ENCODE results near the gene AP1G2. TPM values are rescaled to one million over a fixed set of nuclear protein-coding genes. Genes with fewer than 3 reads are reported as not detected.

Gene AP1G2
- total RNA-seq, 3 donors from 2014 or later, result 30.9 to 172 (median 149) TPM

GRCh38 chr14:23558346-23559009 is 9.1 kb downstream of the AP1G2 start:
- no peak overlapping the region for H3K4me3 ChIP-seq
- H3K27me3 ChIP-seq, result no peaks in the 10 kb centered on the region
- no peaks in the 10 kb centered on the region for H3K36me3 ChIP-seq
- no peak overlapping the region for H3K27ac ChIP-seq
- DNase-seq (ENCODE audit: low spot score in 2 of 2), result no peak
- H3K4me1 ChIP-seq, result no peaks in the 10 kb centered on the region
- TF ChIP-seq CTCF (IDR thresholded peaks at IDR 0.05), result no peak
- TF ChIP-seq POLR2AphosphoS5 (IDR thresholded peaks at IDR 0.05), result no peak
- intact Hi-C loops (cut with DNase I; ENCODE audit: low total_unique reads), result loop anchor here (10.0 kb wide), 1 partner anchor 254 kb away; the partner anchor contains the start of genes BCL2L2 and PPP1R3E
- no peaks in the 10 kb centered on the region for H3K9me3 ChIP-seq

- Histone ChIP-seq H3K27ac (no peak overlapping the region), H3K9me3 (no peaks in the 10 kb centered on the region), H3K4me3 (no peak overlapping the region), H3K4me1 (no peaks in the 10 kb centered on the region), H3K36me3 (no peaks in the 10 kb centered on the region), H3K27me3 (no peaks in the 10 kb centered on the region)
- TF ChIP-seq POLR2A (IDR thresholded peaks at IDR 0.05), result no peak
- TF ChIP-seq POLR2AphosphoS5 (IDR thresholded peaks at IDR 0.05), result no peak
- TF ChIP-seq CTCF (IDR thresholded peaks at IDR 0.05), result no peak
- DNase-seq (ENCODE audit: low spot score in 2 of 2), result no peak
- intact Hi-C loops (cut with DNase I; ENCODE audit: low total_unique reads), result loop anchor here (10.0 kb wide), 1 partner anchor 253 kb away; the partner anchor contains the start of genes BCL2L2 and PPP1R3E
These were observed 9.6 kb downstream of the AP1G2 start for GRCh38 chr14:23557946-23558345.

- Histone ChIP-seq H3K27me3 (no peaks in the 10 kb centered on the region), H3K27ac (peak overlapping the region in 1 of 2 donors; percentile 93), H3K4me3 (peak overlapping the region in 1 of 3 donors; percentile 86), H3K4me1 (no peaks in the 10 kb centered on the region), H3K36me3 (no peaks in the 10 kb centered on the region), H3K9me3 (no peaks in the 10 kb centered on the region)
- intact Hi-C loops (cut with DNase I; ENCODE audit: low total_unique reads), result loop anchor here (10.0 kb wide), 1 partner anchor 253 kb away; the partner anchor contains the start of genes BCL2L2 and PPP1R3E
- TF ChIP-seq POLR2AphosphoS5 (IDR thresholded peaks at IDR 0.05) (no peak), POLR2A (IDR thresholded peaks at IDR 0.05) (no peak)
- no peak for DNase-seq (ENCODE audit: low spot score in 2 of 2)
These were observed 10.1 kb downstream of the AP1G2 start for GRCh38 chr14:23557521-23557920.

GRCh38 chr14:23556700-23557440 is 10.7 kb downstream of the AP1G2 start:
- Histone ChIP-seq H3K27ac (peak overlapping the region; percentile 93), H3K4me3 (peak overlapping the region; percentile 75 to 97 (median 86)), H3K36me3 (no peaks in the 10 kb centered on the region), H3K9me3 (no peaks in the 10 kb centered on the region), H3K4me1 (no peaks in the 10 kb centered on the region), H3K27me3 (no peaks in the 10 kb centered on the region)
- intact Hi-C loops (cut with DNase I; ENCODE audit: low total_unique reads), result loop anchor here (10.0 kb wide), 1 partner anchor 252 kb away; the partner anchor contains the start of genes BCL2L2 and PPP1R3E
- no peak for DNase-seq (ENCODE audit: low spot score in 2 of 2)
- TF ChIP-seq POLR2A (IDR thresholded peaks at IDR 0.05) (no peak), POLR2AphosphoS5 (IDR thresholded peaks at IDR 0.05) (no peak), CTCF (IDR thresholded peaks at IDR 0.05) (no peak)

- H3K9me3 ChIP-seq, result no peaks in the 10 kb centered on the region
- intact Hi-C loops (cut with DNase I; ENCODE audit: low total_unique reads), result loop anchor here (10.0 kb wide), 1 partner anchor 251 kb away; the partner anchor contains the start of genes BCL2L2 and PPP1R3E
- no peaks in the 10 kb centered on the region for H3K27me3 ChIP-seq
- H3K36me3 ChIP-seq, result no peaks in the 10 kb centered on the region
- TF ChIP-seq CTCF (IDR thresholded peaks at IDR 0.05) (peak in 1 of 3 donors; percentile 8), POLR2AphosphoS5 (IDR thresholded peaks at IDR 0.05) (peak; percentile 68 to 78 (median 73)), POLR2A (IDR thresholded peaks at IDR 0.05) (no peak)
- no peaks in the 10 kb centered on the region for H3K4me1 ChIP-seq
- H3K27ac ChIP-seq, result peak within 1 kb of the TSS; percentile 93
- peak within 1 kb of the TSS; percentile 75 to 97 (median 86) for H3K4me3 ChIP-seq
- peak; percentile 80 to 84 for DNase-seq (ENCODE audit: low spot score in 2 of 2)
These were observed 11.5 kb downstream of the AP1G2 start, which contains the start of gene THTPA for GRCh38 chr14:23555882-23556699. THTPA (plus strand) TSS chr14:23556271; CDS start chr14:23556758, 487 bp downstream.
